ENCODE results near the gene FAR2. TPM values are rescaled to one million over a fixed set of nuclear protein-coding genes. Genes with fewer than 3 reads are reported as not detected.

The FAR2 gene
- total RNA-seq, 1 donor from 2014 or later = 3.4 TPM

DNA sequence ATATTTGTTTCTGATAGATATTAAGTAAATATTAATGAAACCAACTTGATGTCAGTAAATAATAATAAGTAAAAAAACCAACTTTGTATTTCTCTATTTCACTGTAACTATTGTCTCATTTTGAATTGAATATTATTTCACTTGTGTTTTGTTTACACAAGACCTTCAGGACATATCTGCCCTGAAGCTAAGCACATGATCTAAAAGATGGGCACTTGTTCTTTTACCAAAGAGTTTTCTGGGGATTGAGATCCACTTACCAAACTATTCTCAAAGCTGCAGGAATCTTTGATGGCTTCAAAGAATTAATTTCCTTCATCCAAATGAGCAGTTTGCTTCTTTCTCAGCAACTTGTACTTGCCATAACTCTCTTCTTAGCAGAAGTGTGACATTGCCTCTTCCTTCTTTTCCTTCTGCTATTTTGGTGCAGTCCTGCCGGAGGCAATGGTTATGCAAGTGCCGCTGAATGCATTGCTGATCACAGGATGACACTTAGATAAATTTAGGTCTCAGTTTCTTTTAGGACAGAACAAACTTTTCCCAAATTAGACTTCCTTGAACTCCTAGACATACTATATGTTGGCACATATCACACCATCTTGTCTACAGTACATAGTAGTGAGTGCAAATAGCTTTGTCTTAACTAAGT, 9.2 kb downstream of the FAR2 start:
- Histone ChIP-seq H3K27me3 (ENCODE audit: low read depth) (no peaks in the 10 kb centered on the region), H3K36me3 (no peaks in the 10 kb centered on the region), H3K27ac (replicated peaks) (no peak overlapping the region), H3K4me1 (peaks cover 22% of the 10 kb centered on the region), H3K9me3 (replicated peaks) (no peaks in the 10 kb centered on the region), H3K4me3 (no peak overlapping the region)
- TF ChIP-seq, protein P1, sequence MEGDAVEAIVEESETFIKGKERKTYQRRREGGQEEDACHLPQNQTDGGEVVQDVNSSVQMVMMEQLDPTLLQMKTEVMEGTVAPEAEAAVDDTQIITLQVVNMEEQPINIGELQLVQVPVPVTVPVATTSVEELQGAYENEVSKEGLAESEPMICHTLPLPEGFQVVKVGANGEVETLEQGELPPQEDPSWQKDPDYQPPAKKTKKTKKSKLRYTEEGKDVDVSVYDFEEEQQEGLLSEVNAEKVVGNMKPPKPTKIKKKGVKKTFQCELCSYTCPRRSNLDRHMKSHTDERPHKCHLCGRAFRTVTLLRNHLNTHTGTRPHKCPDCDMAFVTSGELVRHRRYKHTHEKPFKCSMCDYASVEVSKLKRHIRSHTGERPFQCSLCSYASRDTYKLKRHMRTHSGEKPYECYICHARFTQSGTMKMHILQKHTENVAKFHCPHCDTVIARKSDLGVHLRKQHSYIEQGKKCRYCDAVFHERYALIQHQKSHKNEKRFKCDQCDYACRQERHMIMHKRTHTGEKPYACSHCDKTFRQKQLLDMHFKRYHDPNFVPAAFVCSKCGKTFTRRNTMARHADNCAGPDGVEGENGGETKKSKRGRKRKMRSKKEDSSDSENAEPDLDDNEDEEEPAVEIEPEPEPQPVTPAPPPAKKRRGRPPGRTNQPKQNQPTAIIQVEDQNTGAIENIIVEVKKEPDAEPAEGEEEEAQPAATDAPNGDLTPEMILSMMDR (IDR thresholded peaks at IDR 0.05; ENCODE audit: borderline replicate concordance) = no peak
- no peak for DNase-seq
- intact Hi-C loops (cut with micrococcal nuclease) = no loop called here

DNA sequence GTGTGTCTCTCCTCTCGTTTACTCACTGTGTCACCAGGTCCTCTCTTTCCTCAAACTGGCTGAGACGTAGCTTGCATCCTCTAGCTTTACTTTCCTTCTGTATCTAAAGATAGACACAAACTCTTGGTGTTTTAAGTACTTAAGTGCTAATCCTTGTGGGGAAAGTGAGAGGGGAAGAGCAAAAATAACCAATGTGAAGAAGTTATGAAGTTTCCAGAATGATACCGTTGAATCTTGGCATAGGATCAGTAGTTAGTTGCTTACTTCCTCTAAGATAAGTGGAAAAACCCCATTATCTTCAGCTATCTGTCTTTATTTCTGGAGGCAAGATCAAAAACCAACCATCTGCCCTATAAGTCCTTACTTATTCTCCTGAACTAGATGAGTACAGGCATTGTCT, 10.6 kb downstream of the FAR2 start:
- H3K9me3 ChIP-seq (replicated peaks) = no peaks in the 10 kb centered on the region
- no peak overlapping the region for H3K27ac ChIP-seq (replicated peaks)
- no peaks in the 10 kb centered on the region for H3K36me3 ChIP-seq
- DNase-seq = no peak
- no peaks in the 10 kb centered on the region for H3K27me3 ChIP-seq (ENCODE audit: low read depth)
- H3K4me1 ChIP-seq = peaks cover 27% of the 10 kb centered on the region
- TF ChIP-seq, protein P1 (IDR thresholded peaks at IDR 0.05; ENCODE audit: borderline replicate concordance) = no peak
- intact Hi-C loops (cut with micrococcal nuclease) = no loop called here
- no peak overlapping the region for H3K4me3 ChIP-seq

DNA sequence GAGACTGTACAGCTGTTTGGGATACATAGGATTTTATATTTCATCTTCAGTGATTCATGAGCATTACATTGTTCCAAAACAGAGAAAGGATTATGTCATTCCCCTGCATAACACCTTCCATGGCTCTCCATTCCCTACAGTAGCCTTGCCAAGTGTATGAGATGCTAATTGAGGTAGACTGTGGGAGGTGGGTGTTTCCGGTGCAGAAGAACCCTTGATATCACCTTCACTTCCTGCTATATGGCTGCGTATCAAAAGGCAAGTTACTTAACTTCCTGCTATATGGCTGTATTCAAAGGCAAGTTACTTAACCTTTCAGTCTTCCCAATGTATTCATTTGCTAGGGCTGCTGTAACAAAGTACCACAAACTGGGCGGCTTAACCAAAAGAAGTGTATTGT, 11.2 kb downstream of the FAR2 start:
- H3K36me3 ChIP-seq = no peaks in the 10 kb centered on the region
- TF ChIP-seq, protein P1 (IDR thresholded peaks at IDR 0.05; ENCODE audit: borderline replicate concordance) = no peak
- H3K4me1 ChIP-seq = peaks cover 31% of the 10 kb centered on the region
- intact Hi-C loops (cut with micrococcal nuclease) = no loop called here
- no peaks in the 10 kb centered on the region for H3K9me3 ChIP-seq (replicated peaks)
- no peak for DNase-seq
- H3K27me3 ChIP-seq (ENCODE audit: low read depth) = no peaks in the 10 kb centered on the region
- no peak overlapping the region for H3K4me3 ChIP-seq
- H3K27ac ChIP-seq (replicated peaks) = no peak overlapping the region

DNA sequence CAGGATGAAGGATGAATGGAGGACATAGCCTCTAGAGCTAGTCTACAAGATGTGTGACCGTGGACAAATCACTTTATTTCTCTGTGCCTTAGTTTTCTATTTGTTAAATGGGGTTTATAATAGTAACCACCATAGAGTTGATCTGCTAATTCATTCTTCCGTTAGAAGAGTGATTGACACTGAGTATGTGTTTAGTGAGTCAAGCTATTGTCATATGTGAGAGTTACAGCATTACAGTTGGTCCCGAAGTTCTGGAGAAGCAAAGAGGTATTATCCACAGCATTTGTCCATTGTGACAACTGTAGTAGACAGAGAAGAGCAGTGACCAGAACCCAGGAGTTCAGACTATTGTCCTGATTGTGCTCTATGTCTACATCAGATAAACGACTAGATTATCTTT, 14.1 kb downstream of the FAR2 start:
- no peak overlapping the region for H3K27ac ChIP-seq (replicated peaks)
- intact Hi-C loops (cut with micrococcal nuclease) = no loop called here
- DNase-seq = no peak
- H3K4me1 ChIP-seq = peaks cover 28% of the 10 kb centered on the region
- TF ChIP-seq, protein P1 (IDR thresholded peaks at IDR 0.05; ENCODE audit: borderline replicate concordance) = no peak
- no peaks in the 10 kb centered on the region for H3K9me3 ChIP-seq (replicated peaks)
- H3K4me3 ChIP-seq = no peak overlapping the region
- H3K27me3 ChIP-seq (ENCODE audit: low read depth) = no peaks in the 10 kb centered on the region
- H3K36me3 ChIP-seq = no peaks in the 10 kb centered on the region

DNA sequence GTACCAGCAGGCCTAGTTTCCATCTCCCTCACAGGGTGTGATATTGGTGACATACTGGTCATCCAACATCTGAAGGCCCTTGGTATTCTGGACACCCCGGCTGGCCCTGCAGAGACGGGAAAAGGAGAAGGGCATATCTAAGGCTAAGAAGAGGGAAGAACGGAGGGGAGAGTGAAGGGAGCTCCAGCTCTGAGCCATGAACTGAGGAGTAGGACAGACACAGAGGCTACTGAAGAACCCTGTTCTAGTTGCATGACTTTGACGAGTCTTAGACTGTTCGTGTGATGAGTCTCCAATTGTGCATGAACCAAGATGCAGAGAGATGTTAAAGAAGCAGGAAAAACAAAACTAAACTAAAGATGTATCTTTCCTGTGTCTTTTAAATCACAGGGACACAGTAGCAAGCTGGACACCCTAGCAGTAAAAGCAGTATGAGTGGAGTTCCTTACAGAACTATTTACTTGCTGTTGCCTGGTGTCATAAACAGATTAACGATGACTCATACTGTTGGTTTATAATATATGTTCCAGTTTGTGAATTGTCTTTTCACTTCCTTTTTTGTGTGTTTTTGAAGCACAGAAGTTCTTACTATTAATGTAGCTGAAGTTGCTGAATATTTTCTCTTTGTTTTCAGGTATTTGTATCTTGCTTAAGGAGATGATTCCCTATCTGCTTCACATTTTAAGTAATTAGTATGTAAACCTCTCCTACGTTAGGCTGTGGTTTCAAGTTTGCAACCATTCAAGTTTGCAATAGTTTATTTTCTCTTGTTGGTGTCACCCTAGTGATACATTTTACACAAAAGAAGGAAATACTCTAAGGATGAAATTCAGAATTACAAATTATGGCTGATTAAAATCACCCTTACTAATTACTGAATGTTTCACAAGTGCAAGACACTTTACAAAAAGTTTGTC, 15.7 kb downstream of the FAR2 start:
- Histone ChIP-seq H3K4me1 (peaks cover 19% of the 10 kb centered on the region), H3K27me3 (ENCODE audit: low read depth) (no peaks in the 10 kb centered on the region), H3K27ac (replicated peaks) (peak overlapping the region; percentile 55), H3K36me3 (no peaks in the 10 kb centered on the region), H3K9me3 (replicated peaks) (no peaks in the 10 kb centered on the region), H3K4me3 (no peak overlapping the region)
- intact Hi-C loops (cut with micrococcal nuclease) = no loop called here
- no peak for DNase-seq
- TF ChIP-seq, protein P1 (IDR thresholded peaks at IDR 0.05; ENCODE audit: borderline replicate concordance) = no peak

All from left ventricle myocardium inferior (tissue), 1 donor.